CD4-positive, alpha-beta memory T cell (primary cell): ENCODE results near the gene KCTD4. TPM values are rescaled to one million over a fixed set of nuclear protein-coding genes. Genes with fewer than 3 reads are reported as not detected.
A peak's percentile ranks its signal among the peaks of the same experiment; 100 is the strongest.

Experiments used
- CTCF ChIA-PET: fragments of 350-600 bp; sonication (Branson Sonifier 250); formaldehyde crosslinking; loops from one replicate; lab custom pipeline; 2021; ENCODE audit warnings: inconsistent platforms; ENCODE audit not compliant: partially characterized antibody; lab: Charles Lee
- POLR2A ChIA-PET: fragments of 350-600 bp; sonication (Branson Sonifier 250); formaldehyde crosslinking; loops from one replicate; lab custom pipeline; 2021; ENCODE audit not compliant: partially characterized antibody; lab: Charles Lee
- DNase-seq, 5 donors: peaks; one replicate each; pipeline versions ENCODE4 v3.0.0 to v3.0.0-alpha.2; 2020 to 2022; ENCODE audit warnings: mixed read lengths in 1 of 5
- H3K27ac ChIP-seq: one replicate; pipeline ENCODE4 v1.7.0; 2013; ENCODE audit warnings: low read depth, low read length
- H3K27me3 ChIP-seq: 2 replicates; pipeline ENCODE4 v1.7.0; 2013; ENCODE audit warnings: mild to moderate bottlenecking, low read length, moderate library complexity; ENCODE audit not compliant: insufficient read depth
- H3K36me3 ChIP-seq: 2 replicates; pipeline ENCODE4 v1.7.0; 2013; ENCODE audit warnings: mild to moderate bottlenecking, low read length, moderate library complexity; ENCODE audit not compliant: insufficient read depth
- H3K4me1 ChIP-seq: 2 replicates; pipeline ENCODE4 v1.7.0; 2013; ENCODE audit warnings: mild to moderate bottlenecking, low read length, moderate library complexity; ENCODE audit not compliant: insufficient read depth
- H3K4me3 ChIP-seq, 2 donors: one replicate each; pipeline ENCODE4 v1.7.0; 2013; ENCODE audit warnings: low read length in 2 of 2, mild to moderate bottlenecking in 1 of 2
- H3K9me3 ChIP-seq, 2 donors: one replicate each; pipeline ENCODE4 v1.7.0; 2013; ENCODE audit warnings: low read length in 2 of 2, control low read depth in 1 of 2; ENCODE audit not compliant: control insufficient read depth in 1 of 2
- H3K27ac Mint-ChIP-seq, 7 donors: one replicate each; pipeline ENCODE4 v1.8.0; 2020 to 2021; ENCODE audit warnings: mixed read lengths in 7 of 7, mild to moderate bottlenecking in 6 of 7, inconsistent platforms in 3 of 7, moderate library complexity in 3 of 7
- H3K27me3 Mint-ChIP-seq, 2 donors: one replicate each; pipeline ENCODE4 v1.8.0; 2020 to 2021; ENCODE audit warnings: mixed read lengths in 2 of 2
- H3K36me3 Mint-ChIP-seq, 2 donors: one replicate each; pipeline ENCODE4 v1.8.0; 2020 to 2021; ENCODE audit warnings: mixed read lengths in 2 of 2, inconsistent platforms in 1 of 2, mild to moderate bottlenecking in 1 of 2
- H3K4me1 Mint-ChIP-seq, 4 donors: one replicate each; pipeline ENCODE4 v1.8.0; 2020 to 2021; ENCODE audit warnings: mixed read lengths in 4 of 4, mild to moderate bottlenecking in 1 of 4
- H3K4me3 Mint-ChIP-seq, 8 donors: one replicate each; pipeline ENCODE4 v1.8.0; 2020 to 2021; ENCODE audit warnings: mixed read lengths in 8 of 8, mild to moderate bottlenecking in 7 of 8, moderate library complexity in 6 of 8, inconsistent platforms in 3 of 8
- H3K9me3 Mint-ChIP-seq, 8 donors: one replicate each; pipeline ENCODE4 v1.8.0; 2020 to 2021; ENCODE audit warnings: mixed read lengths in 8 of 8, mild to moderate bottlenecking in 5 of 8, inconsistent platforms in 3 of 8, moderate library complexity in 1 of 8
- intact Hi-C: fragments of 100-400 bp; cut with micrococcal nuclease; formaldehyde crosslinking; loops from one replicate; pipeline ENCODE4 v1.15.1; 2023
- polyA plus RNA-seq, 2 donors: library from polyadenylated mRNA; unstranded; fragments of 300-500 nt; fragmentation: Illumina TruSeq; gene quantifications; one replicate each; pipeline ENCODE4 v1.2.3, GENCODE V29; 2021
- total RNA-seq, 2 experiments: library from RNA; stranded (reverse); gene quantifications; one replicate each; pipeline ENCODE4 v1.2.3, GENCODE V29; 2021

KCTD4 gene
- total and polyA plus RNA-seq, 4 experiments from 2014 or later = 0.22 TPM; not detected in 3

- no peak overlapping the region for H3K27ac Mint-ChIP-seq
- H3K36me3 Mint-ChIP-seq = peaks cover 33 to 40% of the 10 kb centered on the region in 2 donors
- CTCF ChIA-PET = interaction anchor here (0.7 kb wide), 1 partner anchor 116 kb away, joined by 3 read pairs; no protein-coding TSS in a partner anchor
Measured at GRCh38 chr13:45162821-45163220, 38.0 kb downstream of the KCTD4 start.

GRCh38 chr13:45162194-45162593 is 38.7 kb downstream of the KCTD4 start:
- H3K9me3 ChIP-seq = no peaks in the 10 kb centered on the region
- ChIA-PET CTCF (no interaction called here), POLR2A (no interaction called here)
- no peak overlapping the region for H3K27ac ChIP-seq
- H3K27me3 Mint-ChIP-seq = no peaks in the 10 kb centered on the region
- H3K4me1 Mint-ChIP-seq = no peaks in the 10 kb centered on the region
- H3K4me3 Mint-ChIP-seq = no peak overlapping the region
- H3K36me3 Mint-ChIP-seq = peaks cover 36 to 41% of the 10 kb centered on the region in 2 donors
- peaks cover 2% of the 10 kb centered on the region for H3K36me3 ChIP-seq
- no peaks in the 10 kb centered on the region for H3K27me3 ChIP-seq
- intact Hi-C loops = no loop called here
- H3K27ac Mint-ChIP-seq = no peak overlapping the region
- no peaks in the 10 kb centered on the region for H3K4me1 ChIP-seq
- H3K9me3 Mint-ChIP-seq = no peaks in the 10 kb centered on the region
- no peak overlapping the region for H3K4me3 ChIP-seq
- DNase-seq = no peak

More at GRCh38 chr13:45162821-45163220, 38.0 kb downstream of the KCTD4 start:
- Histone ChIP-seq H3K9me3 (no peaks in the 10 kb centered on the region), H3K4me3 (no peak overlapping the region), H3K27ac (no peak overlapping the region), H3K36me3 (peaks cover 2% of the 10 kb centered on the region), H3K4me1 (no peaks in the 10 kb centered on the region), H3K27me3 (no peaks in the 10 kb centered on the region)
- no peak for DNase-seq
- Mint-ChIP-seq H3K9me3 (no peaks in the 10 kb centered on the region), H3K27me3 (no peaks in the 10 kb centered on the region), H3K4me1 (no peaks in the 10 kb centered on the region), H3K4me3 (no peak overlapping the region)
- POLR2A ChIA-PET = no interaction called here
- intact Hi-C loops = no loop called here

GRCh38 chr13:45156565-45157361 is 44.1 kb downstream of the KCTD4 start:
- no peak overlapping the region for H3K27ac ChIP-seq
- Mint-ChIP-seq H3K36me3 (peaks cover 58 to 62% of the 10 kb centered on the region in 2 donors), H3K27ac (peak overlapping the region in 2 of 7 donors; percentile 51 to 54), H3K27me3 (no peaks in the 10 kb centered on the region), H3K4me1 (peaks cover 0 to 1% (median 0%) of the 10 kb centered on the region in 4 donors), H3K4me3 (no peak overlapping the region), H3K9me3 (no peaks in the 10 kb centered on the region)
- no peak for DNase-seq
- H3K36me3 ChIP-seq = no peaks in the 10 kb centered on the region
- no peaks in the 10 kb centered on the region for H3K27me3 ChIP-seq
- CTCF ChIA-PET = interaction anchor here (1.5 kb wide), 2 partner anchors 10 to 25 kb away, joined by 3 read pairs; no protein-coding TSS in a partner anchor
- no peaks in the 10 kb centered on the region for H3K9me3 ChIP-seq
- POLR2A ChIA-PET = interaction anchor here (0.6 kb wide), 1 partner anchor 8 kb away, joined by 4 read pairs; no protein-coding TSS in a partner anchor
- no peaks in the 10 kb centered on the region for H3K4me1 ChIP-seq
- H3K4me3 ChIP-seq = no peak overlapping the region
- intact Hi-C loops = no loop called here

- intact Hi-C loops = no loop called here
- ChIA-PET POLR2A (no interaction called here), CTCF (no interaction called here)
- H3K27ac Mint-ChIP-seq = no peak overlapping the region
- no peaks in the 10 kb centered on the region for H3K9me3 ChIP-seq
- H3K36me3 Mint-ChIP-seq = peaks cover 18 to 20% of the 10 kb centered on the region in 2 donors
- no peak overlapping the region for H3K27ac ChIP-seq
- H3K4me1 ChIP-seq = no peaks in the 10 kb centered on the region
- H3K36me3 ChIP-seq = no peaks in the 10 kb centered on the region
- no peak for DNase-seq
- no peak overlapping the region for H3K4me3 Mint-ChIP-seq
- H3K9me3 Mint-ChIP-seq = no peaks in the 10 kb centered on the region
- H3K4me1 Mint-ChIP-seq = peaks cover 11 to 25% (median 15%) of the 10 kb centered on the region in 4 donors
- no peaks in the 10 kb centered on the region for H3K27me3 Mint-ChIP-seq
- no peaks in the 10 kb centered on the region for H3K27me3 ChIP-seq
- H3K4me3 ChIP-seq = no peak overlapping the region
Measured at GRCh38 chr13:45149964-45150363, 50.9 kb downstream of the KCTD4 start.

- Mint-ChIP-seq H3K4me3 (no peak overlapping the region), H3K9me3 (no peaks in the 10 kb centered on the region), H3K27ac (peak overlapping the region in 1 of 7 donors; percentile 56), H3K36me3 (peaks cover 19 to 21% of the 10 kb centered on the region in 2 donors), H3K4me1 (peaks cover 16 to 44% (median 25%) of the 10 kb centered on the region in 4 donors), H3K27me3 (no peaks in the 10 kb centered on the region)
- CTCF ChIA-PET = no interaction called here
- DNase-seq = no peak
- Histone ChIP-seq H3K27ac (no peak overlapping the region), H3K27me3 (no peaks in the 10 kb centered on the region), H3K4me1 (no peaks in the 10 kb centered on the region), H3K36me3 (peaks cover 17% of the 10 kb centered on the region), H3K4me3 (no peak overlapping the region), H3K9me3 (no peaks in the 10 kb centered on the region)
- POLR2A ChIA-PET = no interaction called here
- intact Hi-C loops = no loop called here
Measured at GRCh38 chr13:45143346-45143751, 57.5 kb downstream of the KCTD4 start.

Other genes with a start within 250 kb of the KCTD4 start
- 1 to 10 TPM; 4.4 to 4.8 TPM for gene NUFIP1, start 211.6 kb downstream of the KCTD4 start, total RNA-seq
- 1 to 10 TPM; 3.8 to 4.3 TPM for gene NUFIP1, start 211.6 kb downstream of the KCTD4 start, polyA plus RNA-seq
- 10 to 100 TPM; 33.0 to 35.1 TPM for gene GPALPP1, start 211.5 kb downstream of the KCTD4 start, total RNA-seq
- gene GPALPP1, start 211.5 kb downstream of the KCTD4 start, polyA plus RNA-seq = 10 to 100 TPM; 11.7 to 22.2 TPM
- gene GTF2F2, start 80.5 kb downstream of the KCTD4 start, total RNA-seq = 10 to 100 TPM; 12.3 to 14.7 TPM
- gene GTF2F2, start 80.5 kb downstream of the KCTD4 start, polyA plus RNA-seq = 10 to 100 TPM in 1 of 2 donors, 1 to 10 TPM in 1; 7.9 to 10.3 TPM
- over 10,000 TPM; 10,578 to 11,080 TPM for gene TPT1, start 140.1 kb upstream of the KCTD4 start, total RNA-seq
- 1,000 to 10,000 TPM; 2,372 to 3,792 TPM for gene TPT1, start 140.1 kb upstream of the KCTD4 start, polyA plus RNA-seq
- gene SLC25A30, start 217.3 kb upstream of the KCTD4 start, total RNA-seq = 10 to 100 TPM; 21.4 to 22.0 TPM
- 1 to 10 TPM; 1.8 to 2.0 TPM for gene SLC25A30, start 217.3 kb upstream of the KCTD4 start, polyA plus RNA-seq